ENCODE results near the gene PRG2.
"Not testable (repeated sequence)": the region's sequence is repeated elsewhere in the genome, so short reads cannot be mapped to it uniquely, and the experiment has no call there.

PRG2 gene

GRCh38 chr11:57344826-57345225, 45.6 kb downstream of the PRG2 start:
- no peak for DNase-seq

- DNase-seq: no peak
These were observed 46.6 kb downstream of the PRG2 start for GRCh38 chr11:57343825-57344224.

DNA sequence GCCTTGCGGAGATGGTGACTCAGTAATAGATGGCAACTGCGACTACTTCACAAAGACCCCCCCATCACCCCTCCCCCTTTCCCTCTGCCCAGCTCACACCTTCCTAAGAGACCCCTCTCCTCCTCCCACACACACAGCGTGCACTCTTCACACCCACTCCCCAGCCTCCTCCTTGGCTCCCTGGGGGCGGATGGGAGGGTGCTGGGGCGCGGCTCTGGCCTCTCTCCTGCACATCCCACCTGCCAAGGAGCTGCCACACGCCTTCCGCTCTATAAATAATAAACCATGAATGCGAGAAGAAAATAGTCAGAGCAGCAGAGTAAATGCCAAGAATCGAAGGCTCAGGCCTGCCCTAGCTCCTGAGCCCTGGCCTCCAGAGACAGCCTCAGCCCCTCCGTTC, 47.7 kb downstream of the PRG2 start:
- DNase-seq: no peak

- DNase-seq: no peak
These were observed 49.1 kb downstream of the PRG2 start for GRCh38 chr11:57341250-57341808.

GRCh38 chr11:57340039-57340615, 50.3 kb downstream of the PRG2 start:
- no peak for DNase-seq

DNA sequence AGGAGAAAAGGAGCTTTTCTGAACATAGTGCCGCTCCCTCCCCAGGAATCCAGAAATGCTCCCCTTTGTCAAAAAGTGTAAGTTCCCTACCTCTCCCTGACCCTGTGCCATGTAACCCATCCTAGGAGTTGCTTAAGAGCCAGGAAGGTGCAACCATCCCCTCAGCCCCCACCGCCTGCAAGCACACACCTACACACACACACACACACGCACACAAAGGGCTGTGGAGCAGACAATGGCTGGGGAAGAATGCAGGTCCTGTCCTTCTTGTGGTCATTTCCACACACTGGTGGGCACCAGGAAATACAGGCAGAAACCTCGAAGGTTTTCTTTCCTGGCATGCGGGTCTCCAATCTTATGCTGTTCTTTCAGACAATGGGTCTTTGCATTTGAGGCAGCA, 51.1 kb downstream of the PRG2 start:
- no peak for DNase-seq

DNA sequence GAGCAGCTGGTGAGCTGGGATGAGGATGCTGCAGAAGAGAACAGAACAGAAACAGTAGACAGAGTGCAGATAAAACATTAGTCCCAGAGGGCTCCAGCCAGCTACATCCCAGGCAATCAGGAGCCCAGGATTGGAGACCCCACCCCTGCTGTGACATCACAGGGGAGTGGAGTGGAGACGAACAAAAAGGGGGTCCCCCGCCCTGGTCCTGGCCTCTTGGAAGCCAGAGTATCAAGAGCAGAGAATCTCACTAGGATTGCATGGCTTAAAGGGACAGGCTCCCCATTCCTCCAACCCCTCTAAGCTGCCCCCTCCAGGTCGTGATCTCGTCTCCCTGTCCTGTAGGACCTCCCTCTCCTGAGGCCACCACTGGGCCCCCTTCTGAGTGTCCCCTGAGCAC, 52.3 kb downstream of the PRG2 start, which contains the start of gene P2RX3:
Gene P2RX3 (plus strand): TSS at position 211 of the 400 bp plus-strand sequence. CDS start 199 bp downstream, outside the sequence.
- no peak for DNase-seq

DNA sequence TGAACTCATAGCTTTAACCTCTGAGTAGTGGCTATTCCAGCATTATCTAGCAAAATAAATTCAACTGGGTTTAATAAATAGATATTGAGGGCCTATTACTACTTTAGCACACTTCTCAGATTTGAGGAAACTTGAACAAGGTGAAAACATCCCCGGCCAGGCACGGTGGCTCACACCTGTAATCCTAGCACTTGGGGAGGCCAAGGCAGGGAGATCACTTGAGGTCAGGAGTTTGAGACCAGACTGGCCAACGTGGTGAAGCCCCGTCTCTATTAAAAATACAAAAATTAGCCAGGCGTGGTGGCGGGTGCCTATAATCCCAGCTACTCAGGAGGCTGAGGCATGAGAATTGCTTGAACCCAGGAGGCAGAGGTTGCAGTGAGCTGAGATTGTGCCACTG, 53.6 kb downstream of the PRG2 start:
- not testable (repeated sequence) for DNase-seq

Data from SHP77 treated with DMSO at 0.1 percent for 48 hours (cell line).